Mucosa of gallbladder (tissue), 1 donor: ENCODE results near the gene RFX8. TPM values are rescaled to one million over a fixed set of nuclear protein-coding genes. Genes with fewer than 3 reads are reported as not detected.
"Not testable (repeated sequence)": the region's sequence is repeated elsewhere in the genome, so short reads cannot be mapped to it uniquely, and the experiment has no call there.

Experiments used
- DNase-seq: peaks from one replicate; pipeline ENCODE4 v3.0.0-alpha.2; 2020; ENCODE audit warnings: low spot score
- total RNA-seq: library from RNA; stranded (reverse); gene quantifications from one replicate; pipeline ENCODE4 v1.2.1, GENCODE V29; 2021
- donor health status: DM: no; HTN: no; CAD: no.

RFX8 gene
- total RNA-seq, 1 donor from 2014 or later: 0.29 TPM

GRCh38 chr2:101440127-101440738 lies 34.7 kb downstream of the RFX8 start:
- DNase-seq: no peak

GRCh38 chr2:101439716-101440115 lies 35.2 kb downstream of the RFX8 start:
- DNase-seq: no peak

- not testable (repeated sequence) for DNase-seq
These were observed 36.4 kb downstream of the RFX8 start for GRCh38 chr2:101438555-101438954.

- no peak for DNase-seq
These were observed 39.7 kb downstream of the RFX8 start for GRCh38 chr2:101435001-101435862.

GRCh38 chr2:101433465-101433864 lies 41.4 kb downstream of the RFX8 start:
- DNase-seq: no peak

- DNase-seq: no peak
These were observed 42.3 kb downstream of the RFX8 start for GRCh38 chr2:101432411-101433181.

GRCh38 chr2:101431486-101431885 lies 43.4 kb downstream of the RFX8 start:
- DNase-seq: no peak

- no peak for DNase-seq
These were observed 44.8 kb downstream of the RFX8 start for GRCh38 chr2:101430156-101430555.

- no peak for DNase-seq
These were observed 45.5 kb downstream of the RFX8 start for GRCh38 chr2:101429453-101429852.

- no peak for DNase-seq
These were observed 46.3 kb downstream of the RFX8 start for GRCh38 chr2:101428422-101429176.

- DNase-seq: no peak
These were observed 47.2 kb downstream of the RFX8 start for GRCh38 chr2:101427743-101428142.

- no peak for DNase-seq
These were observed 47.7 kb downstream of the RFX8 start for GRCh38 chr2:101427240-101427639.

GRCh38 chr2:101426822-101427221 lies 48.1 kb downstream of the RFX8 start:
- DNase-seq: no peak

- no peak for DNase-seq
These were observed 54.3 kb downstream of the RFX8 start for GRCh38 chr2:101420623-101421022.

GRCh38 chr2:101419096-101419663 lies 55.7 kb downstream of the RFX8 start:
- peak; percentile 73 for DNase-seq

GRCh38 chr2:101418460-101419095 lies 56.3 kb downstream of the RFX8 start:
- DNase-seq: no peak

- DNase-seq: no peak
These were observed 58.3 kb downstream of the RFX8 start for GRCh38 chr2:101416609-101417008.

GRCh38 chr2:101415884-101416283 lies 59.0 kb downstream of the RFX8 start:
- DNase-seq: no peak

GRCh38 chr2:101415220-101415619 lies 59.7 kb downstream of the RFX8 start:
- DNase-seq: no peak

- DNase-seq: no peak
These were observed 62.7 kb downstream of the RFX8 start for GRCh38 chr2:101412092-101412694.
